ENCODE data around the gene UBQLN4. TPM values are rescaled to one million over a fixed set of nuclear protein-coding genes. Genes with fewer than 3 reads are reported as not detected.

Gene UBQLN4
- total RNA-seq, 1 donor from 2014 or later, result 43.7 TPM

DNA sequence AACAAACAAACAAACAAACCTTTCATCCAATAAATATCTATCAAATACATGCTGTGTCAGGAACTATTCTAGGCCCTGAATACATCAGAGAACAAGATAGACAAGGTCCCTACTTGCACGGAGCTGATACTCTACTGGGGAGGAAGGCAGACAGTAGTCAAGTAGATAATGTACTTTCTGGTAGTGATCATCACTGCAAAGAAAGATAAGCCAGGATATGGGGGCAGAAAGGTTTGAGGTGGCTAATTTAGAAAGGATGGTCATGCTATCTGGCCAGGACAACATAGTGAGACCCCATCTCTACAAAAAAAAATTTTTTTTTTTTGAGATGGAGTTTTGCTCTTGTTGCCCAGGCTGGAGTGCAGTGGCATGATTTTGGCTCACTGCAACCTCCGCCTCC, 38.0 kb upstream of the UBQLN4 start:
- H3F3A ChIP-seq (ENCODE audit: low read depth), result peaks cover 40% of the 10 kb centered on the region
- Mint-ChIP-seq H3K4me1 (peaks cover 36% of the 10 kb centered on the region), H3K4me3 (peak overlapping the region; percentile 25), H3K36me3 (peaks cover 28% of the 10 kb centered on the region), H3K27me3 (ENCODE audit: insufficient read depth, low read depth) (peaks cover 7% of the 10 kb centered on the region), H3K9me3 (no peaks in the 10 kb centered on the region), H3K27ac (no peak overlapping the region)
- H3K4me3 ChIP-seq, result no peak overlapping the region
- no peaks in the 10 kb centered on the region for H3K27me3 ChIP-seq
- H3K79me2 ChIP-seq (ENCODE audit: low read depth), result peaks cover 86% of the 10 kb centered on the region
- H3K9ac ChIP-seq, result no peak overlapping the region
- peaks cover 6% of the 10 kb centered on the region for H3K36me3 ChIP-seq
- H2AFZ ChIP-seq (replicated peaks), result no peak overlapping the region
- TF ChIP-seq EZH2 (IDR thresholded peaks at IDR 0.05) (no peak), EZH2phosphoT487 (IDR thresholded peaks at IDR 0.05) (no peak)
- TF ChIP-seq, protein P1, sequence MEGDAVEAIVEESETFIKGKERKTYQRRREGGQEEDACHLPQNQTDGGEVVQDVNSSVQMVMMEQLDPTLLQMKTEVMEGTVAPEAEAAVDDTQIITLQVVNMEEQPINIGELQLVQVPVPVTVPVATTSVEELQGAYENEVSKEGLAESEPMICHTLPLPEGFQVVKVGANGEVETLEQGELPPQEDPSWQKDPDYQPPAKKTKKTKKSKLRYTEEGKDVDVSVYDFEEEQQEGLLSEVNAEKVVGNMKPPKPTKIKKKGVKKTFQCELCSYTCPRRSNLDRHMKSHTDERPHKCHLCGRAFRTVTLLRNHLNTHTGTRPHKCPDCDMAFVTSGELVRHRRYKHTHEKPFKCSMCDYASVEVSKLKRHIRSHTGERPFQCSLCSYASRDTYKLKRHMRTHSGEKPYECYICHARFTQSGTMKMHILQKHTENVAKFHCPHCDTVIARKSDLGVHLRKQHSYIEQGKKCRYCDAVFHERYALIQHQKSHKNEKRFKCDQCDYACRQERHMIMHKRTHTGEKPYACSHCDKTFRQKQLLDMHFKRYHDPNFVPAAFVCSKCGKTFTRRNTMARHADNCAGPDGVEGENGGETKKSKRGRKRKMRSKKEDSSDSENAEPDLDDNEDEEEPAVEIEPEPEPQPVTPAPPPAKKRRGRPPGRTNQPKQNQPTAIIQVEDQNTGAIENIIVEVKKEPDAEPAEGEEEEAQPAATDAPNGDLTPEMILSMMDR (IDR thresholded peaks at IDR 0.05), result no peak
- peaks cover 100% of the 10 kb centered on the region for H4K20me1 ChIP-seq (ENCODE audit: low read depth)
- no peak for DNase-seq (ENCODE audit: low spot score)
- peaks cover 6% of the 10 kb centered on the region for H3K4me1 ChIP-seq
- no peak overlapping the region for H3K27ac ChIP-seq
- H3K9me3 ChIP-seq (ENCODE audit: low read depth), result no peaks in the 10 kb centered on the region
- H3K4me2 ChIP-seq, result no peak overlapping the region

GRCh38 chr1:156090840-156091188, 37.2 kb upstream of the UBQLN4 start:
- Histone ChIP-seq H3K9ac (no peak overlapping the region), H4K20me1 (ENCODE audit: low read depth) (peaks cover 100% of the 10 kb centered on the region), H2AFZ (replicated peaks) (no peak overlapping the region), H3K4me1 (peaks cover 14% of the 10 kb centered on the region), H3K36me3 (peaks cover 6% of the 10 kb centered on the region), H3F3A (ENCODE audit: low read depth) (peaks cover 41% of the 10 kb centered on the region), H3K4me3 (no peak overlapping the region), H3K9me3 (ENCODE audit: low read depth) (no peaks in the 10 kb centered on the region), H3K27ac (no peak overlapping the region), H3K79me2 (ENCODE audit: low read depth) (peaks cover 94% of the 10 kb centered on the region), H3K4me2 (no peak overlapping the region), H3K27me3 (no peaks in the 10 kb centered on the region)
- no peaks in the 10 kb centered on the region for H3K9me3 Mint-ChIP-seq
- H3K4me3 Mint-ChIP-seq, result peak overlapping the region; percentile 73
- H3K36me3 Mint-ChIP-seq, result peaks cover 24% of the 10 kb centered on the region
- peaks cover 7% of the 10 kb centered on the region for H3K27me3 Mint-ChIP-seq (ENCODE audit: insufficient read depth, low read depth)
- DNase-seq (ENCODE audit: low spot score), result peak; percentile 92
- peak overlapping the region; percentile 35 for H3K27ac Mint-ChIP-seq
- TF ChIP-seq, protein P1 (IDR thresholded peaks at IDR 0.05), result peak; percentile 87
- TF ChIP-seq EZH2 (IDR thresholded peaks at IDR 0.05), result no peak
- peaks cover 36% of the 10 kb centered on the region for H3K4me1 Mint-ChIP-seq

- no peak overlapping the region for H3K4me2 ChIP-seq
- H3K27me3 Mint-ChIP-seq (ENCODE audit: insufficient read depth, low read depth), result peaks cover 7% of the 10 kb centered on the region
- TF ChIP-seq EZH2phosphoT487 (IDR thresholded peaks at IDR 0.05) (no peak), EZH2 (IDR thresholded peaks at IDR 0.05) (no peak)
- TF ChIP-seq, protein P1 (IDR thresholded peaks at IDR 0.05), result no peak
- DNase-seq (ENCODE audit: low spot score), result no peak
- H3K4me3 ChIP-seq, result no peak overlapping the region
- H3K27ac Mint-ChIP-seq, result peak overlapping the region; percentile 35
- peaks cover 99% of the 10 kb centered on the region for H3K79me2 ChIP-seq (ENCODE audit: low read depth)
- no peaks in the 10 kb centered on the region for H3K27me3 ChIP-seq
- H3K36me3 Mint-ChIP-seq, result peaks cover 24% of the 10 kb centered on the region
- H3K9me3 Mint-ChIP-seq, result no peaks in the 10 kb centered on the region
- H3K9me3 ChIP-seq (ENCODE audit: low read depth), result no peaks in the 10 kb centered on the region
- H3K36me3 ChIP-seq, result peaks cover 6% of the 10 kb centered on the region
- peak overlapping the region; percentile 73 for H3K4me3 Mint-ChIP-seq
- peaks cover 100% of the 10 kb centered on the region for H4K20me1 ChIP-seq (ENCODE audit: low read depth)
- H3K4me1 Mint-ChIP-seq, result peaks cover 38% of the 10 kb centered on the region
- peak overlapping the region; percentile 27 for H3K27ac ChIP-seq
- no peak overlapping the region for H3K9ac ChIP-seq
- H3F3A ChIP-seq (ENCODE audit: low read depth), result peaks cover 41% of the 10 kb centered on the region
- no peak overlapping the region for H2AFZ ChIP-seq (replicated peaks)
- peaks cover 19% of the 10 kb centered on the region for H3K4me1 ChIP-seq
Observed at GRCh38 chr1:156090138-156090839, 36.7 kb upstream of the UBQLN4 start.
